ENCODE measurements around the gene GPBP1L1. TPM values are rescaled to one million over a fixed set of nuclear protein-coding genes. Genes with fewer than 3 reads are reported as not detected.
"Not testable (repeated sequence)": the region's sequence is repeated elsewhere in the genome, so short reads cannot be mapped to it uniquely, and the experiment has no call there.

GPBP1L1 gene, protein sequence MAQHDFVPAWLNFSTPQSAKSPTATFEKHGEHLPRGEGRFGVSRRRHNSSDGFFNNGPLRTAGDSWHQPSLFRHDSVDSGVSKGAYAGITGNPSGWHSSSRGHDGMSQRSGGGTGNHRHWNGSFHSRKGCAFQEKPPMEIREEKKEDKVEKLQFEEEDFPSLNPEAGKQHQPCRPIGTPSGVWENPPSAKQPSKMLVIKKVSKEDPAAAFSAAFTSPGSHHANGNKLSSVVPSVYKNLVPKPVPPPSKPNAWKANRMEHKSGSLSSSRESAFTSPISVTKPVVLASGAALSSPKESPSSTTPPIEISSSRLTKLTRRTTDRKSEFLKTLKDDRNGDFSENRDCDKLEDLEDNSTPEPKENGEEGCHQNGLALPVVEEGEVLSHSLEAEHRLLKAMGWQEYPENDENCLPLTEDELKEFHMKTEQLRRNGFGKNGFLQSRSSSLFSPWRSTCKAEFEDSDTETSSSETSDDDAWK
- total RNA-seq (100 to 1,000 TPM; 116 to 125 TPM), total RNA-seq (139 to 274 (median 210) reads per million in 172 experiments)
- 78.9 TPM for polyA plus RNA-seq (2013, experiment 1 of 2)
- polyA plus RNA-seq (2013, experiment 2 of 2) = 95.9 TPM

DNA sequence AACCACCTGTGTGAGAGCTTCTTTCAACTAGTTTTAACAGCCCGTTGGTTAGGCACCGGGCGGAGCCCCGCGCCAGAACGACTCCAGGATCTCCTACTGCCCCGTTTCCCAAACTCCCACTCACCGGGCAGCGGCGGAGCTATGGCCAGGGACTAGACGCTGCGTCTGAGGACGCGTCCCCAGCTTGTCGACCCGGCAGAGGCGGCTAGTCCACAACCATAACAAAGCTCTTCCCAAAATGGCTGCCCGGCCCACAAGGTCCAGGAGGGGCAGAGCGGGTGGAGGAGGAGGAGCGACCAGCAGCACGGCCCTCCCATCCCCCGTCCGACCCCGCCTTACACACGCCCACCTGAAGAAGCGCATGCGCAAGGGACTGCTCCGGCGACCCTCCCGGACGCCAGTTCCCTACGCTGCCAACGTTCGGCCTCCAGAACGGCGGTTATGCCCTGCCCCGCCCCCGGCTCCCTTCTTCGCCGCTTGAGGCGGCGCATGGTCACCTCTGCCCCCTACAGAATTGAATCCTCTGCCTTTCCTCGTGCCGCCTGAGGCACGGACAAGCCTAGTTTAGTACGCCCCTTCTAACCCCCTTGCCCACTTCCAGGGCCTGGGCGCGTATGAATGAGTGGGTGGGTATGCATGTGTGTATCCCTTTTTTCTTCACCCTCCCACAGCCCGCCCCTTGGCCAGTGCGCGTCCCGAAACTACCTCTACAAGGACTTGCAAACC is at the start of gene GPBP1L1:
Gene GPBP1L1, minus strand, starts transcription at position 246 of the 726 bp plus-strand sequence. CDS start 27,446 bp downstream, outside the sequence.
- Histone ChIP-seq H3K36me3 (ENCODE audit: insufficient read depth, low read length) (peaks cover 8% of the 10 kb centered on the region), H3K27ac (ENCODE audit: low read depth in 1 of 2, low read length in 2 of 2) (peak within 1 kb of the TSS; percentile 97), H3K9me3 (ENCODE audit: control insufficient read depth in 1 of 2, insufficient read depth in 1 of 2, low read length in 2 of 2) (no peaks in the 10 kb centered on the region), H3K27me3 (ENCODE audit: control insufficient read depth in 1 of 2, insufficient read depth in 2 of 2, low read length in 2 of 2) (no peaks in the 10 kb centered on the region), H3K4me1 (ENCODE audit: insufficient read depth, low read length) (peaks cover 44% of the 10 kb centered on the region), H3K4me3 (ENCODE audit: low read length) (peak within 1 kb of the TSS; percentile 95)
- ChIA-PET CTCF (interaction anchor here (0.7 to 1.5 kb wide), 2 partner anchors 40 to 102 kb away, joined by 3 to 6 read pairs; partner anchors contain the start of gene NASP), POLR2A (interaction anchor here (0.7 to 3.6 kb wide), 39 partner anchors 8 to 1055 kb away, joined by 3 to 65 read pairs (median 4); partner anchors contain the start of genes AKR1A1, BTBD19, CCDC163 and HECTD3)
- peaks cover 44% of the 10 kb centered on the region for H3K36me3 Mint-ChIP-seq (ENCODE audit: low read depth)
- ATAC-seq (ENCODE audit: poor library complexity) = peak; percentile 68
- no peaks in the 10 kb centered on the region for H3K9me3 Mint-ChIP-seq
- intact Hi-C loops (cut with DNase I, micrococcal nuclease) = loop anchor here (1.0 to 10.0 kb wide), 13 partner anchors 102 to 674 kb away; partner anchors contain the start of genes CCDC163 (in 2 of the 2), HECTD3 (in 2 of the 2), MMACHC (in 2 of the 2) and PRDX1 (in 2 of the 2)
- TF ChIP-seq, protein P1, sequence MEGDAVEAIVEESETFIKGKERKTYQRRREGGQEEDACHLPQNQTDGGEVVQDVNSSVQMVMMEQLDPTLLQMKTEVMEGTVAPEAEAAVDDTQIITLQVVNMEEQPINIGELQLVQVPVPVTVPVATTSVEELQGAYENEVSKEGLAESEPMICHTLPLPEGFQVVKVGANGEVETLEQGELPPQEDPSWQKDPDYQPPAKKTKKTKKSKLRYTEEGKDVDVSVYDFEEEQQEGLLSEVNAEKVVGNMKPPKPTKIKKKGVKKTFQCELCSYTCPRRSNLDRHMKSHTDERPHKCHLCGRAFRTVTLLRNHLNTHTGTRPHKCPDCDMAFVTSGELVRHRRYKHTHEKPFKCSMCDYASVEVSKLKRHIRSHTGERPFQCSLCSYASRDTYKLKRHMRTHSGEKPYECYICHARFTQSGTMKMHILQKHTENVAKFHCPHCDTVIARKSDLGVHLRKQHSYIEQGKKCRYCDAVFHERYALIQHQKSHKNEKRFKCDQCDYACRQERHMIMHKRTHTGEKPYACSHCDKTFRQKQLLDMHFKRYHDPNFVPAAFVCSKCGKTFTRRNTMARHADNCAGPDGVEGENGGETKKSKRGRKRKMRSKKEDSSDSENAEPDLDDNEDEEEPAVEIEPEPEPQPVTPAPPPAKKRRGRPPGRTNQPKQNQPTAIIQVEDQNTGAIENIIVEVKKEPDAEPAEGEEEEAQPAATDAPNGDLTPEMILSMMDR (IDR thresholded peaks at IDR 0.05) = no peak
- DNase-seq = peak; percentile 96 to 99 (median 98)
- peak within 1 kb of the TSS; percentile 100 for H3K27ac Mint-ChIP-seq
- H3K4me1 Mint-ChIP-seq (ENCODE audit: low read depth) = peaks cover 51% of the 10 kb centered on the region
- peak within 1 kb of the TSS; percentile 99 for H3K4me3 Mint-ChIP-seq
- no peaks in the 10 kb centered on the region for H3K27me3 Mint-ChIP-seq

DNA sequence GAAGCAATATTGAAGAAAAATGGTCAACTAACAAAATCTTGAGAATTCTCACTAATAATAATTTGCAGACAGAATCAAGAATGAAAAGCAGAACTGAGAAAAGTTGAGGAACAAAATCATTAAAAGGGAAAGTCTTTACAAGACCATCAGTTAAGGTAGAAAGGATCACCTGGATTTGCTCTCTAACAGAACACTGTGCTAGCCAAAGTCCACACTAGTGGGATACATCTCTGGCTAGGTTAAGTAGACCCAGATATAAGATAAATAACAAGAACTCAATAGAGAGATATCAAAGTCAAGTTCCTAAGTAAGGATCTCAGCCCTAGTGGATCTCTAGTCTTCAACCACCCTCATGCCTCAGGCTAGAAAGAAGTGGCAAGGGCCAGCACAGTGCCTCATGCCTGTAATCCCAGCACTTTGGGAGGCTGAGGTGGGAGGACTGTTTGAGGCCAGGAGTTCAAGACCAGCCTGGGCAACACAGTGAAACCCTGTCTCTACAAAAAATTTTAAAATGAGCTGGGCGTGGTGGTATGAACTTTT is 44.5 kb upstream of the GPBP1L1 start:
- CTCF ChIA-PET = no interaction called here
- no peak overlapping the region for H3K4me3 Mint-ChIP-seq
- Histone ChIP-seq H3K9me3 (ENCODE audit: control insufficient read depth in 1 of 2, insufficient read depth in 1 of 2, low read length in 2 of 2) (no peaks in the 10 kb centered on the region), H3K36me3 (ENCODE audit: insufficient read depth, low read length) (peaks cover 2% of the 10 kb centered on the region), H3K4me1 (ENCODE audit: insufficient read depth, low read length) (no peaks in the 10 kb centered on the region), H3K27ac (ENCODE audit: low read depth in 1 of 2, low read length in 2 of 2) (no peak overlapping the region), H3K4me3 (ENCODE audit: low read length) (no peak overlapping the region), H3K27me3 (ENCODE audit: control insufficient read depth in 1 of 2, insufficient read depth in 2 of 2, low read length in 2 of 2) (no peaks in the 10 kb centered on the region)
- H3K27me3 Mint-ChIP-seq = no peaks in the 10 kb centered on the region
- TF ChIP-seq, protein P1 (IDR thresholded peaks at IDR 0.05) = no peak
- H3K4me1 Mint-ChIP-seq (ENCODE audit: low read depth) = peaks cover 18% of the 10 kb centered on the region
- no peak overlapping the region for H3K27ac Mint-ChIP-seq
- ATAC-seq (ENCODE audit: poor library complexity) (no peak), DNase-seq (no peak)
- intact Hi-C loops (cut with DNase I, micrococcal nuclease) = no loop called here
- POLR2A ChIA-PET = no interaction called here
- no peaks in the 10 kb centered on the region for H3K9me3 Mint-ChIP-seq
- H3K36me3 Mint-ChIP-seq (ENCODE audit: low read depth) = peaks cover 23% of the 10 kb centered on the region

DNA sequence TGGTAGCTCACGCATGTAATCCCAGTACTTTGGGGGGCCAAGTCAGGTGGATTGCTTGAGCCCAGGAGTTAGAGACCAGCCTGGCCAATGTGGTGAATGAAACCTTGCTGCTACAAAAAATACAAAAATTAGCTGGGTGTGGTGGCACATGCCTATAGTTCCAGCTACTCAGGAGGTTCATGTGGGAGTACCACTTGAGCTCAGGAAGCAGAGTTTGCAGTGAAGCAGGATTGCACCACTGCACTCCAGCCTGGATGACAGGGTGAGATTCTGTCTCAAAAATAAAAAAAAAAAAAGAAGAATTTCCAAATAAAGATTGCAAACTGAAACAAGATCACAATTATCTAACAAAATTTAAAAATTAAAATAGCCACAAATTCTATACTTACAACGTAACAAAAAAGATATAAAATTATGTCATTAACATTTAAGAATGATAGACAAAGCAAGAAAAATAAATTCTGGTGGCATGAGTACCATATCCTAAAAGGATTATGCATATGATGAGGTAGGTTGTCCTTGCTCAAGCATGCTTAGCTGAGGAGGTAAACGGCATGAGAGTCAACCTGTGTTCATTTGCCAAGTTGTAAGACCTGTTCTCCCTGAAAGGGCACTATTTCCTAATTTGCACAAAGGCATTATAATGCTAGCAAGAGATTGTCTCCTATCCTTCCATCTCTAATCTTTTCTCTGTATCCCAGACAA is 43.9 kb upstream of the GPBP1L1 start:
- ATAC-seq (ENCODE audit: poor library complexity) = no peak

DNA sequence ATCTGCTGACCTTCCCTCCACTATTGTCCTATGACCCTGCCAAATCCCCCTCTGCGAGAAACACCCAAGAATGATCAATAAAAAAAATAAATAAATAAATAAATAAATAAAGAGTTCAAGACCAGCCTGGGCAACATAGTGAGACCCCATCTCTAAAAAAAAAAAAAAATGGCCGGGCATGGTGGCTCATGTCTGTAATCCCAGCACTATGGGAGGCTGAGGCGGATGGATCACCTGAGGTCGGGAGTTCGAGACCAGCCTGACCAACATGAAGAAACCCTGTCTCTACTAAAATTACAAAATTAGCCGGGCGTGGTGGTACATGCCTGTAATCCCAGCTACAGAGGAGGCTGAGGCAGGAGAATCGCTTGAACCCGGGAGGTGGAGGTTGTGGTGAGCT is 39.7 kb upstream of the GPBP1L1 start:
- H3K4me1 ChIP-seq (ENCODE audit: insufficient read depth, low read length); H3K4me3 ChIP-seq (ENCODE audit: low read length); DNase-seq; POLR2A ChIA-PET; H3K27me3 ChIP-seq (ENCODE audit: control insufficient read depth in 1 of 2, insufficient read depth in 2 of 2, low read length in 2 of 2); ATAC-seq (ENCODE audit: poor library complexity); H3K9me3 ChIP-seq (ENCODE audit: control insufficient read depth in 1 of 2, insufficient read depth in 1 of 2, low read length in 2 of 2); H3K9me3 Mint-ChIP-seq; H3K4me3 Mint-ChIP-seq; H3K27ac ChIP-seq (ENCODE audit: low read depth in 1 of 2, low read length in 2 of 2); H3K27me3 Mint-ChIP-seq; H3K27ac Mint-ChIP-seq; H3K4me1 Mint-ChIP-seq (ENCODE audit: low read depth); intact Hi-C loops (cut with DNase I, micrococcal nuclease); H3K36me3 ChIP-seq (ENCODE audit: insufficient read depth, low read length): not testable (repeated sequence)
- peaks cover 20% of the 10 kb centered on the region for H3K36me3 Mint-ChIP-seq (ENCODE audit: low read depth)
- CTCF ChIA-PET = interaction anchor here (0.6 kb wide), 2 partner anchors 11 to 609 kb away, joined by 3 read pairs; no protein-coding TSS in a partner anchor

More for the DNA sequence above, 43.9 kb upstream of the GPBP1L1 start:
- no peak for DNase-seq
- Mint-ChIP-seq H3K4me1 (ENCODE audit: low read depth) (peaks cover 18% of the 10 kb centered on the region), H3K27me3 (no peaks in the 10 kb centered on the region), H3K36me3 (ENCODE audit: low read depth) (peaks cover 23% of the 10 kb centered on the region), H3K4me3 (no peak overlapping the region), H3K27ac (no peak overlapping the region), H3K9me3 (no peaks in the 10 kb centered on the region)
- ChIA-PET POLR2A (no interaction called here), CTCF (no interaction called here)
- Histone ChIP-seq H3K36me3 (ENCODE audit: insufficient read depth, low read length) (peaks cover 2% of the 10 kb centered on the region), H3K27me3 (ENCODE audit: control insufficient read depth in 1 of 2, insufficient read depth in 2 of 2, low read length in 2 of 2) (no peaks in the 10 kb centered on the region), H3K4me1 (ENCODE audit: insufficient read depth, low read length) (no peaks in the 10 kb centered on the region), H3K4me3 (ENCODE audit: low read length) (no peak overlapping the region), H3K27ac (ENCODE audit: low read depth in 1 of 2, low read length in 2 of 2) (no peak overlapping the region), H3K9me3 (ENCODE audit: control insufficient read depth in 1 of 2, insufficient read depth in 1 of 2, low read length in 2 of 2) (no peaks in the 10 kb centered on the region)
- intact Hi-C loops (cut with DNase I, micrococcal nuclease) = no loop called here
- TF ChIP-seq, protein P1 (IDR thresholded peaks at IDR 0.05) = no peak

All from CD4-positive, alpha-beta T cell (primary cell).